Measurements from ENCODE around the gene KLF16.

DNA sequence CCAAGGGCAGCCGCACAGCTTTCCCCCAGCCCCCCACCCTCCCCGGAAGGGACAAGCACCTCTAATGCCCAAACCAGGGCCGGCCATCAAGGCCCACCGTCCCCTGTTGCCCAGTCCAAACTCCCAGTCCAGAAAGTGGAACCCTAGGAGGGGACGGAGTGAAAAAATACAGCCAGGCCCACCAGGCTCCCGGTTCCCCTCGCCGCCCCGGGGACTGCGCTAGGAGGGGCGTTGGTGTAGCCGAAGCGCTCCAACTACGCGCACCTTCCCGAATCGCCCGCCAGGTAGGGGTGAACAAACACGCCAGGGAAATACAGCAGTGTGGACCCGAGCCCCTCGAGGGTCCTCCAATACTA, 1.3 kb downstream of the KLF16 start:
- TF ChIP-seq GATA3 (IDR thresholded peaks at IDR 0.05; ENCODE audit: low read depth, low read length) (no peak), GATA2 (IDR thresholded peaks at IDR 0.05; ENCODE audit: low read depth, low read length) (no peak)
